GM04503 (cell line): ENCODE measurements around the gene NCKAP5.
"Not testable (repeated sequence)": the region's sequence is repeated elsewhere in the genome, so short reads cannot be mapped to it uniquely, and the experiment has no call there.

Experiments used
- DNase-seq: peaks from one replicate; pipeline ENCODE4 v3.0.0-alpha.2; 2012; ENCODE audit warnings: low read depth

Gene NCKAP5

DNA sequence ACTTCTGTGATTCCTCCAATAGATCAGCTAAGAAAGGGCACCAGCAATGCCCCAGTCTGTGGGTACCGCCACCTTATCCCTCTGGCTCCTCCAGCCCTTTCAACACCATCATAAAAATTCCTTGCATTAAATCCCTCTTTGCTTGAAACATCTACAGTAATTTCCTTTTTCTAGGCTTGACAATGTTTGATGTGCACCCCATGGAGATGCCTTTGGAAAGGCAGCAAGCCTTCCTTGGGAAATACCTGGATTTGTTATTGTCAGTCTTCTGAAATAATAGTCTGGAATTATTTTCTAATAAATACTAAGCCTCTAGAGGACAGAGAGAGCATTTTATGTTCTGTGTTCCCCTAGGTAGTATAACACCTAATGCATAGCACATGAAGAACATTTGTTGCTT is 46.1 kb downstream of the NCKAP5 start:
- no peak for DNase-seq

DNA sequence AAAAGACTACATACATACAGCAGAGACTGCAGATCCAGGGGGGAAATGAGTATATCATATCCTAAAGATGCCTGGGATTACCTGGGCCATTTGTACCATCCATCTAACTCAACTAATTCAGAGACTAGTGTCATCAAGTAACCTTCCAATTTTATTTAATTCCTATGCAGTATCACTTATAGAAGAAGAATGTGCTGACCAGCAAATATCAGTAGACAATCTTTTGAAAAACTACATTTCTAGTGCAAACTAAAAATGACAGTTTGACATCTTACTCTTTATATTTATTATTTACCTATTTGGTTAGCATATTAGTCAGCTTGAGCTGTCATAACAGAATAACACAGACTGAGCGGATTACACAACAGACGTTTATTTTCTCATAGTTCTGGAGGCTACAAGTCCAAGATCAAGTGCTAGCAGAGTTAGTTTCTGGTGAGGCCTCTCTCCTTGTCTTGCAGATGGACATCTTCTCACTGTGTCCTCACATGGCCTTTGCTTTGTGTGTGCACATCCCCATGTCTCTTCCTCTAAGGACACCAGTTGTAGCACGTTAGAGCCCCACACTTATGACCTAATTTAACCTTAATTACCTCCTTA is 47.0 kb downstream of the NCKAP5 start:
- DNase-seq, result no peak

DNA sequence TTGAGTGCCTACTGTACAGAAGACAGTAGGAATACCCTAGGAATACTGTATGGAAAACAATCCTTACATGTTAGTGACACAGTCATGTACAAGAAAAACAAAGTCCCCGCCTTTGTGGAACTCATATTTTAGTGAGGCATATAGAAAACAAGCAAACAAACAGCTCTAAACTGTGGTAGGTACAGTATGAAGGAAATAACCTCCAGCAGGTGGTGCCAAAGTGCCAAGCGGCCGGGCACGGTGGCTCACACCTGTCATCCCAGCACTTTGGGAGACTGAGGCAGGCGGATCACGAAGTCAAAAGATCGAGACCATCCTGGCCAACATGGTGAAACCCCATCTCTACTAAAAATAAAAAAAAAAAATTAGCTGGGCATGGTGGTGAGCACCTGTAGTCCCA is 48.6 kb downstream of the NCKAP5 start:
- not testable (repeated sequence) for DNase-seq

DNA sequence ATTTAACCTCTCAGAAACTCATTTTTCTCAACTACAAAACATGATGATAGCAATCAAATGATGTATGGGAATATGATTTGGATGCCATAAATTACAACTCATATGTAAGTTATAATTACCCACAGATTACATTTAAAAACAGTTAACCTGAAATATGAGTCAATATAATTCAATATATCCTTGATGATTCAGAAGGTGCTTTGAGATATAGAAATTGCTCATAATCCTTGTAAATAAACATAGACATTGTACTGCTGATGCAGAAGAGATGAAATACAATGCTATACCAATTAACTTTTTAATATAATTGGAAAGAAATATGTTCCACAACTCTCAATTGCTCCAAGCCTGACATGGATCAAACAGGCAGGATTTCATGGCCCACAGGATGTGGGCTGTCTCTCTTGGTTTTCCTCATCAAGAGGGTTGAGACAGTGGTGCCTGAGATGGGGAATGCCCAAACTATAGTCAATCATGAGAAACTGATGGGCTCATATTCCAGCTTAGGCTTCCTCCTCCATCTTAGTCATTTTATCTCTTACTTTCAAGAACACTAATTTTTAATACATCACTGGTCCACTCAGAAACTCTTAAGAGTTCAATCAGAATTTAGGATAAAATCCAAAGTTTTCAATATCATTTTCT is 49.4 kb downstream of the NCKAP5 start:
- DNase-seq, result no peak

DNA sequence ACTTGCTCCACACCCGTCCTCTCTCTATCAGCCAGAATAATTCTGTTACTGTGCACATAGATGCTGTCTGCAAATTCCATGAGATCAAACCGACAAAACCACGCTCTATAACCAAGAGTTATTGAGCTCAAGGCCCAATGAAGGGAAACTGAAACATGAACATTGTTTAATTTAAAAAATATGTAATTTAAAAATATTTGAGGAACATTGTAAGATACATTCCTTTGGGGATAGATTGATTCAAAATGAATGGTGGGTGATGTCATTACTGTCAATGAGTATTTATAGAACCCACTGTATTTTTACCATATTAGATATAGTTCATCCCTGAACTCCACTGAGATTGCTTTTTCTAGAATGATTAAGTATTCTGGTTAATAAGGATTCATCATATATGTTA is 50.4 kb downstream of the NCKAP5 start:
- no peak for DNase-seq

DNA sequence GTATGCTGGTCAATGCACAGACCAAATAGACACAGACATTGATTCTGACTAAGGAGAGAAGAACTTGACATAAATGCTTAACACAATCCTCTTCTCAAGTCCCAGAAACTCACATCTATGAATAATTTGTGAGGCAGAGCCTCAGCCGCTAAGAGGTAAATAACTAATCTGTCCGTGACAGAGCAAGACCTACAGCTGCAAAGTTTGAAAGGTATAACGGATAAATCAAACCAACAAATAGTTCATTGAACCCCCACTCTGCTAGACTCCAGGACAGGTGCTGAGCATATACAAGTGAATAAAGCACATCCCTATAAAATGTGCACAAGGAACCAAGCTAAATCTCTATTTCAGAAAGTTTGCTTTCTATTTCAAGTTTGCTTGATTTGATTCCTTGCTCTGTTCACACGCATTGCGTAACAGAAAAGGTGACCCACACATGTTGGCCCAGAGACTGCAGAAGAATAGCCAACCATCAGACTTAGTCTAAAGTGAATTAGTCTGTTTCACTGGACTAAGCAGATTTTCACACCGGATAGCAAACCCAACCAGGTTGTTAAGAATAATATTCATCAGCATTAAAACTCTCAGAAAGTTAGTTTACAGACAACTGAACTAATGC is 51.7 kb downstream of the NCKAP5 start:
- no peak for DNase-seq

DNA sequence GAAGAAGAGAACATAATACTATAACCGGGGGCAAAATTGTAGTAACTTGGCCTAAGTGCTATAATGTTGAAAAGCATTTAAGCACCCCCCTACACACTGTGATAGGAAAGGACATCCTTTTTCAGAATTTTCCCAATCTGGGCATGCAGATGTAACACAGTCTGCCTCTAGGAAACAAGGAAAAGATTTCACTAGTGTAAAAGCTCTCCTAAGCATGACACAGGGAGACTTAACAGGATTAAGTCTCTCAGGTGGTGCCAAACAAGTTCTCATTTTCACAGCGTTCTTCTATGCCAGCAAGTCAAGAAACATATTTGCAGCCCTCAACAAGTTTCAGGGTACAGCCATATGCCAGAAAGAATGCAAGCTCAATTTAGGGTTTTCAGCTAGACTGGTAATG is 53.0 kb downstream of the NCKAP5 start:
- DNase-seq, result no peak

DNA sequence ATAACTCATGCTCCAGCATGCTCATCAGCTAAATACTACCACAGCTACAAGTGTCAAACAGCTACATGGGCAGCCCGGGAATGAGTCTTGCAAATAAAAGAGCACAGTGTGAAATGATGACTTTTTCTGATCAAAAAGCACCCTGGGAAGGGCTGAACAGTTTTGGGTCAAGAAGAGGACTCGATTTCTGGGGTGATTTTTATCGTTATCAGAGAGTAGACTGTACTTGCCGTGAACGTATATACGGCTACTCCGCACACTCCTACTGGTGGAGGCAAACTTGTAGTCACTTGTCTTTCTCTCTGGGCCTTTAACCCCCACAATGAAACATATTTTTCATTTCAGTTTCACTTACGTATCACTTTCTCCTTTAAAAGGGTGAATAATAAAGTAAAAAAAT is 54.4 kb downstream of the NCKAP5 start:
- DNase-seq, result no peak

DNA sequence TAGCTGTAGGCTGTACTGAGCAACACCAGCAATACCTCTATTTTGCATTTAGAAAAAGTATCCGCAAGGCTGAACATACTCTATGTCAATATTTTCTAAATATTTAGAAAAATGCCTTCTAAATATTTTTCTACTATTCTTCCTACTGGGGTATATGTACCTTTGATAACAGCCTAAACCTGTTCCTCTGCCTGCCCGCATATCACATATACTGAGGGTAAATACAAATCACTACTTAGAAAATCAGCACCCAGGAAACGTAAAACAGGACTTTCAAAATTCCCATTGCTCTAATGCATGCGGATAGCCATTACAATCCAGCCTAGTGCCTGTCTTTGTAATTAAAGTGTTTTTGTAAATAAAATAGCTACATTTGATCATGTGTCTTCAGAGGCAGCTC is 56.1 kb downstream of the NCKAP5 start:
- DNase-seq, result no peak

DNA sequence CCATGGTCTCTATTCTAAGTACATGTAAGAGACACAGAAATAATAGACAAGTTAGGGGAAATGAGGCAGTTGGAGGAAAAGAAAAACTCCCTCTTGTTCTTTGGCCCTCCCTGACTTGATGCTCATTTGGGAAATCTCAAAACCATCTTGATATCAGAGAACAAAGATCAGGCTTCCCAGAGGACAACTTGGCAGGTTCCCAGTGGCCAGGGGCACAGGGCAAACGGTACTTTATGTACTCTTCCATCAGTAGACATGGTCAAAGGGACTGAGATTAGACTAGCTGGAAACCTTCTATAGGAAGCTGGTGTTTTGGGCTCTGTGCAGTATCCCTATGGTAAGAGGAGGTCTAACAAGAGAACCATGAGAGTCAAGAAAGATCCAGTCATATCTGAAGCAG is 56.6 kb downstream of the NCKAP5 start:
- no peak for DNase-seq

DNA sequence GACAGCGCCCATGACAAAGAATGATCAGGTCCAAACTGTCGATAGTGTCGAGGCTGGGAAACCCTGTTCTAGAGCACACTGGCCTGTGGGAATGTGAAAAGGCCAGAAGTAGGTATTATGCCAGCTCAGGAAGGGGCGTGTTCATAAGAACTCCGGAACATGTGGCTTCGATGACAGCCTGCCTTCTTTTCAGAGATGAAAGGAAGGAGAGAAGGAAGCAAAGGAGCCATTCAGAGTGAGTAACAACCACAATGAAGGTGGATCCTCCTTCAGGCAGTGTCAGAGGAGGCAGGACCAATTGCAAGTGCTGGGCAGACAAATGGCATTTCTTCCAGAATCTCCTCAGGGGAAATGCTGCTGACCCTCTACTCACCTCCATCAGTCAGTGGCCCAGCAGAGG is 58.5 kb downstream of the NCKAP5 start:
- no peak for DNase-seq

DNA sequence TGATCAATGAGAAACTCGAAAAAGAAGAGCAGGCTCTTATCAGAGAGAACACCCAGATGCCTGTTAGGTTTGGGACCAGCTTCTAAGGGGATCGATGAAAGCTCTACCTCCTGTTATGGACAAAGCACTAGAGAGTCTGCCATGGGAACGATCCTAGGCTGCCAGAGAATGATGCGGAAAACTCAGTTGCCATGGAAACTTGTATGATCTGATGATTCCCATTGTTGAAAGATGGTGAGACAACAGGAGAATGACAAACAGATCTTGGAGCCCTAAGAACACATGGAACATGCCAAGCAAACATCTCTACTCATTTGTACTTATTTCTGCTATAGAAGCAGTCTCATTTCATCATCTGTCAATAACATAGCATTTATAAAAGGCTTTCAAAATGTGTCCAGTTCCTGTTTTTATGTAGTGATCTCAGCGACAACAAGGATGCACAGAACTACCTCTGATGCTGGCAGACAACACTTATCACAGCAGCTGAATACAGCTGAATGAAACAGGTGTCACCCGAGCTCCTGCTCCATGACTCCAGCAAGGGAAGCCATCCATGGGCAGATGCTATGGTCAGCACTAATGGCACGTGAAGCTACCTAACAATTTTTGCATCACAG is 59.6 kb downstream of the NCKAP5 start:
- no peak for DNase-seq

DNA sequence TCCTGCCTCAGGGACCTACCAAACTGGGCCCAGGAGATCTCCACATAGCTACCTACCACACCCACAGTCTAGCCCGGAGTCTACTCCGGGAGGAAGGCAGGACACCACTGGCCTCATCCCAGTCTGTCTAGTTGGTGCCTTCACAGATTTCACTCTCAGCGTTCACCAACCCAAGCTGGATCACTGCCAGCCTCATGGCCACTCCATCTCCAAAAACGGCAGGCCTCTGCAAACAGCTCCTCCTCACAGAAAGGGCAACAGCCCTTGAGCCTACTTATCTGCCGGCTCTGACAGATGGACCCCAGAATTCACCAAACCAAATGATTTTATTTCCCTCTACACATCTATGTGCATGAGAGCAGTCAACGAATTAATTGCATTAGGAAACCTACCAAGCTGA is 61.3 kb downstream of the NCKAP5 start:
- DNase-seq, result no peak

DNA sequence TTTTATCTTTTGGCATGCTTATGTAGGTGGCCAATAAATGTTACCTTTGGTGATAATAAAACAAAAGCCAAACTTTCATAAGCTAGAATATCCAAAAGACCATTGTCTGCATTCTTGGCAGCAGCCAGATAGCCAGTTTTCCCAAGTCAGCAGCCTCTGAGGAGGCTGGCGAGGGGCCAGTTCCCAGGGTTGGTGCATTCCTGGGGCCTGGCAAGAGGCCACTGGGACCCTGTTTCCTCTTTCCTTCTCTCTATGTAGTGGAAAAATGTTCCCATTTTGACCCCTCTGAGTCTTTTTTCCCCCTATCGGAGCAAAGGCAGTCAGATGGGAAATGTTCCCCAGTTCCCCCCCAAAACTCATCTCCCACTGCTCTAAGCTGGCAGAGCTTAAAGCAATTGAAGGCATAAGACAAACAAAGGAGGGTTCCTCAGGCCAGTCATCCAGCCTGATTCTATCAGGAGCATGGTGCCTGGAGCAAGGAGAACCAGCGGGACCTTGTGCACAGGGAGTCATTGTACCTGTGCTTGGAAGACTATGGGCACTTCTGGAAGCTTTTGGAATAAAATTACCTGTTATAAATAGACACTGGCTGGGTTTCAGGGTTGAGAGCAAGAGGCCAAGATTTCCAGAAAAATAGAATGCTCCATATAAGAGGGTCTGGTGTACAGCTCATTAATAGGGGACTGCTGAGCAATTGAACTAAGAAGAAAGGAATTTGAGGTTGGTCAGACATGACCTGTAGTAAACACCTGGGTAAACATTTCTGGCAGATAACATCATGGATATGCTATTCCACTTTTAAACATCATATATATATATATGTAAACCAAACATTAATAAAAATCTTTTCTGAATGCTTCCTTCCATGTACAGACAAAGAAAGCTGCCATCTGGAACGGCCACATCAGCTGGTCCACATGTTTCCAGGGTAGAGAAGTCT is 63.4 kb downstream of the NCKAP5 start:
- no peak for DNase-seq

DNA sequence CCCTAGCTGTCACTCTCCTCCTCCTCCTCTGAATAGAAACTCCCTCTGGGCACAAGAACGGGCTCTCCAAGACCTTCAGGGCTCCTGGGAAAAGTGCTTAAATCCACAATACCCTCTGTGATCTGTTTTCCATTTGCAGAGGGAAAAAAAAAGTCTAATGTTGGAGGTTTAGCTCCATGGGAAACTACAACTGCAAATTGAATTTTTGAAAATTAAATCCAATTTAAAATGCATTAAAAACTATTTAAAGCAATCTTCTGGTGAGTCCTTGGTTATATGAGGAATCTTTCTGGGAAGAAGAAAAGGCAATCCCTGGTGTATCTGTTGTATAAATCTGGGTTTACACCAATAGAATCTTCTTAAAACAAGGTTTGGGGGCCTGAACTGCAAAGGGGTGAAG is 64.3 kb downstream of the NCKAP5 start:
- DNase-seq, result no peak

DNA sequence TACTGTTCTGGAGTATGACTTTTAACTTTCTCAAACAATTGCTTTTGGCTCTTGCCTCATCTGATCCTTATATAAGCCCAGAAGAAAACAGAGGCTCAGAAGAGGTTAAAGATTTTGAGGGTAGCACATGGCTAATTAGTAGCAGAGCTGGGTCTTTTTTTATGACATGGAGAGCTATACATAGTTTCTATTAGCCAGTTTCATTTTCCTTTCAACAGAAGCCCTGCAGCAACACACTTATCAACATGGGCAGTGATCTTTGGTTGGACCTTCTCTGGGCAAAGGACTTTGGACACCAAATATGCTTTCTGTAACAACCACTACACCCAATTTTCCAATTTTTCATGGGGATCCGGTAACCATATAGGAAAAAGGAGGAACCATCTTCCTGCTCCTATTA is 64.9 kb downstream of the NCKAP5 start:
- DNase-seq, result no peak

DNA sequence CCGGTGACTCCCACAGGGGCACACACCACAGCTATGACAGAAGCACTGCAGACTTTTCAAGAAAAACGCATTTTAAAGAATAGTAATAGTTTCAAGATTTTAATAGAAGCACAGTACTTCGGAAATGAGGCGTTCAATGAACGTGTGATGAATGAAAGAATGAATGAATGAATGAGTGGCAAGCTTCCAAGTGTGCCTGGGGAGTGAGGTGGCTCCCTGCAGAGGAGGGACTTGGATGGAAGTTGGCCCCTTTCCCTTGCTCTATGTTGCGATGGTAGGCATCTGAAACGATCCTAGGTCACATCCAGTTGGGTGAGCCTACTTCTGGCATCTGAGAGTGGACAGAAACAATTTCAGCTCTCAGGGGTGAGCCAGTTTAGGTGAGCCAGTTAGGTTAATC is 65.6 kb downstream of the NCKAP5 start:
- no peak for DNase-seq

DNA sequence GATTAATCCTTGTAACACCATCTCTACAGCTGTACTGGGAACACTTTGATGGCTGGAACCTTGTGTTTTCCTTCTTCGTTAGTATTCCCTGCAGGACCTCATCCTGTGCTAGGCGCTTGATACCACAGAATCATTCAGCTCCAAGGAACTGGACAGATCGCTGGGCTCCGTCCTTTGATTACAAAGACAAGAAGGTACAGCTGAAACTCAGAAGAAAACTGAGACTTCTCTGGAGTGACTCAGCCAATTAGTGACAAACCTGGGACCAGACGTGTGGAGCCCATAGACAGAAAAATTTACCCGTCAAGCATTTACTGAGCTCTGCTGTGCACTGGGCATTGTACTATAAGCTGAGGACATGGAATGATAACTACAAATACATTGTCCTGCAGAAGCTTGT is 67.3 kb downstream of the NCKAP5 start:
- no peak for DNase-seq

DNA sequence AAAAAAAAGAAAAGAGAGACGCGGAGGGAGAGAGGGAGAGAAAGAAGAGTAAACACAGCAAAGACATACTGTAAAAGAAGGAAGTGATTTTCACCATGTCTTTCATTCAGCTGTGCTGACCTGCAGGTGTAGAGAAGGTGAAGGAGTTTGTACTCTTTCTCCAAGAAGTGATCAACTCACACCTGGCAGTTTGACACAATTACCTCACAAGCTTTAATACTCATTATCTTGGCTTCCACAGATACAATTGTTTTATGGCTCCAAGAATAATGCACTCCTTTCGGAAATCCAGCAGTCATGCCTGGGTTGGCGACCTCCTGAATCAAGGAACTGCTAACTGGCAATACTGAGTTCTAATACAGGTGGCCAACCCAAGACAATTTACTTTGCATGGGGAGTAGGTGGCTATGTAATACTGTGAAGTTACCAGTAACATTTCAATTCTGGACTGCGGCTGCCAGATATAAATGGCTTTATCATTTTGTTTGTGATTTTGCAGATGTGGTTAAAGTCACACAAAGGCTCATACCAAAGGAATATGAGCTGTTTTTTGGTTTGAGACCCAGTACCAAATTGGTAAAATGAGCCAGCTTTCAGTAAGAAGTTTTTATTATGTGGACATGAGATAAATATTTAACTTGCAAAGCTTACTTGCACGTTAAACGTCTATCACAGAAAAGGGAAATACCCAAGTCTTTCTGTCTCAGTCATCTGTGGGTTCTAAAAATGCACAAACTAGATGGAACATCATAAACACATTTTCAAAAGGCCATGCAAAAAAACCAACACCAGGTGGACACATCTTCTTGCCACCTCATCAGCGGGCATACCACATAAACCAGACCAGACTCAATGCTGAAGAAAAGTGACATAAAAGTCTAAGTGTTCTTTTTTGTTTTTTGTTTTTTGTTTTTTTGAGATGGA is 69.3 kb downstream of the NCKAP5 start:
- DNase-seq, result no peak

DNA sequence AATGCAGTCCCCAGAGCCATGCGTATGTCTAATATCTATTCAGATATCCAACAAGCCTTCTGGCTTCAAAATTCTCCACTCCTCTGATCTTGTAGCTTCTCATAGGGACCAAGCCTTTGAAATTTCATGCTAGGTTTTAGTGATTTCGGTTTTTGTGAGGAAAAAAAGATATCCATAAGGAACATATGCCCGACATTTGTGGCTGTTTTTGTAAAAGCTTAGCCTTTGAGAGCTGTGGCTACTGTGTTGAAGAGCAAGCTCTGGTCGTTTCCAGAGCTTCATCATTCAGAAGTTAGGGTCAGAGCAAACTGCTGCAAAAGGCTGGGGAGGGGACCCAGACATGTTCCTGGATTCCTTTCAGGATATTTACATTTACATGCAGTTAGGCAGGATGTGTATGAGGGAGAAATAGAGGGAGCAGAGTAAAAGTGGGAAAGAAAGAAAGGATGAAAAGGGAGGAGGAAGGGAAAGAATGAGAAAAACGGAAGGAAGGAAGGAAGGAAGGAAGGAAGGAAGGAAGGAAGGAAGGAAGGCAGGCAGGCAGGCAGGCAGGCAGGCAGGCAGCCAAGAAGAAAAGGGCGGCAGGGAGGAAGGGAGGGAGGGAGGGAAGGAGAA is 70.2 kb downstream of the NCKAP5 start:
- DNase-seq, result no peak
